ENCODE measurements around the gene LAMA2.

- TF ChIP-seq CTCF (IDR thresholded peaks at IDR 0.05) (no peak), POLR2A (IDR thresholded peaks at IDR 0.05) (no peak)
Measured at GRCh38 chr6:129329678-129330077, 446.7 kb downstream of the LAMA2 start.
